DND-41 (cell line): ENCODE data around the gene GJA8.

ENCODE experiments used
- ATAC-seq: fragments of 200-7000 bp; cut with Tn5 transposase; 3 replicates; pipeline ENCODE4 v1.9.1; 2021; ENCODE audit warnings: low read depth; ENCODE audit not compliant: insufficient read depth
- DNase-seq: peaks from one replicate; pipeline ENCODE4 v3.0.0-alpha.2; 2020
- H2AFZ ChIP-seq: 2 replicates; pipeline ENCODE4 v1.6.0; 2012; ENCODE audit warnings: low read depth, low read length
- H3K27ac ChIP-seq: 2 replicates; pipeline ENCODE4 v1.5.1; 2012; ENCODE audit warnings: low read length, inconsistent platforms
- H3K27me3 ChIP-seq: fragments of 200-600 bp; sonication (generic); 2 replicates; pipeline ENCODE4 v1.6.0; 2012; ENCODE audit warnings: low read length, mild to moderate bottlenecking, inconsistent platforms; ENCODE audit not compliant: insufficient read depth, poor library complexity
- H3K36me3 ChIP-seq: 2 replicates; pipeline ENCODE4 v1.5.1; 2012; ENCODE audit warnings: low read length, inconsistent platforms; ENCODE audit not compliant: insufficient read depth
- H3K4me1 ChIP-seq: 2 replicates; pipeline ENCODE4 v1.5.1; 2012; ENCODE audit warnings: mild to moderate bottlenecking, low read length; ENCODE audit not compliant: insufficient read depth
- H3K4me2 ChIP-seq: 2 replicates; pipeline ENCODE4 v1.6.0; 2012; ENCODE audit warnings: mild to moderate bottlenecking, moderate library complexity, low read length, inconsistent platforms; ENCODE audit not compliant: insufficient read depth
- H3K4me3 ChIP-seq, 2 experiments: fragments of 200-600 bp in 1 of 2; shearing (Covaris generic) in 1 of 2; 2 replicates each; pipeline ENCODE4 v1.5.1; 2012 to 2016; ENCODE audit warnings: inconsistent platforms in 2 of 2, low read length in 2 of 2, mild to moderate bottlenecking in 2 of 2, low read depth in 1 of 2, moderate library complexity in 1 of 2
- H3K79me2 ChIP-seq: 2 replicates; pipeline ENCODE4 v1.6.0; 2012; ENCODE audit warnings: low read length, inconsistent platforms; ENCODE audit not compliant: insufficient read depth
- H3K9ac ChIP-seq: 2 replicates; pipeline ENCODE4 v1.6.0; 2012; ENCODE audit warnings: low read depth, mild to moderate bottlenecking, inconsistent platforms, low read length, moderate library complexity
- H3K9me3 ChIP-seq: 2 replicates; pipeline ENCODE4 v1.5.1; 2012; ENCODE audit warnings: low read length, moderate library complexity, mild to moderate bottlenecking, inconsistent platforms; ENCODE audit not compliant: insufficient read depth, severe bottlenecking
- H4K20me1 ChIP-seq: 2 replicates; pipeline ENCODE4 v1.6.0; 2012; ENCODE audit warnings: low read length; ENCODE audit not compliant: insufficient read depth
- CTCF ChIP-seq: IDR thresholded peaks from 2 replicates; pipeline ENCODE4 v1.5.1; 2012; ENCODE audit warnings: borderline replicate concordance, low read length, moderate library complexity, mild to moderate bottlenecking; ENCODE audit not compliant: poor library complexity, severe bottlenecking; ENCODE audit errors: extremely low read depth
- EZH2 ChIP-seq: IDR thresholded peaks from 3 replicates; pipeline ENCODE4 v1.6.1; 2012; ENCODE audit warnings: borderline replicate concordance, low read depth, mild to moderate bottlenecking, moderate library complexity, low read length, inconsistent platforms; ENCODE audit not compliant: severe bottlenecking

Gene GJA8

DNA sequence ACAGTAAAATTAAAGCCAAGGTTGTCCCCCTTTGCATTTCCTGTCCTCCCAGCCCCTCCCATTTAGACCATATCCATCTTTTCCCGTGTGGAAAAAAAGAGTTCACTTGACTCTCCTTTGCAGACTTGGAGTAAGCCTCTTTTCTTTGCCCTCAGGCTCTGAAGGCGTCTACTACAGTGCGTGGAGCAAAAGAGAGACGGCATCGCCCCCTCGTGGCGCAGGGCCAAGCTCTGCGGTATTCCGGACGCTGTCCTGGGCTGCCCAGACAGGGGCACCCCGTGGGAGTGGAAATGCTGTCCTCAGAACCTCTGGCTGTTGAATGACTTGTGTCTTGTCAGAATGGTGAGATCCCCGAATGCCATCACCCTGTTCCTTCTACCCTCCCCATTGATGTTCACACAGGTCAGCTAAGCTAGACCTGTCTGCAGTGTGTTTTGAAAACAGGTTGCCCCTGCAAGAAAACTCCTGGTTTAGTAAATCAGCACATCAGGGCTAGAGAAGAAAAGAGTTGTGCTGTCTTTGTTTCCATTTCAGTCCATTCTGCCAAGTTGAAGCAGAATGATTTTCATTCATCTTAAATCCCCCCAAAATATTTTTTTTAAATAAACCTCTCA lies 12.3 kb upstream of the GJA8 start:
- H3K9ac ChIP-seq: no peak overlapping the region
- H3K27me3 ChIP-seq: peaks cover 4% of the 10 kb centered on the region
- H3K4me3 ChIP-seq: no peak overlapping the region
- no peaks in the 10 kb centered on the region for H3K4me1 ChIP-seq
- no peak overlapping the region for H3K4me2 ChIP-seq
- no peak overlapping the region for H3K27ac ChIP-seq
- ATAC-seq (peak; percentile 76), DNase-seq (peak; percentile 36)
- H3K36me3 ChIP-seq: no peaks in the 10 kb centered on the region
- H3K79me2 ChIP-seq: no peaks in the 10 kb centered on the region
- no peak for TF ChIP-seq EZH2
- peak; percentile 72 for TF ChIP-seq CTCF
- no peaks in the 10 kb centered on the region for H3K9me3 ChIP-seq
- no peak overlapping the region for H2AFZ ChIP-seq
- H4K20me1 ChIP-seq: no peaks in the 10 kb centered on the region

DNA sequence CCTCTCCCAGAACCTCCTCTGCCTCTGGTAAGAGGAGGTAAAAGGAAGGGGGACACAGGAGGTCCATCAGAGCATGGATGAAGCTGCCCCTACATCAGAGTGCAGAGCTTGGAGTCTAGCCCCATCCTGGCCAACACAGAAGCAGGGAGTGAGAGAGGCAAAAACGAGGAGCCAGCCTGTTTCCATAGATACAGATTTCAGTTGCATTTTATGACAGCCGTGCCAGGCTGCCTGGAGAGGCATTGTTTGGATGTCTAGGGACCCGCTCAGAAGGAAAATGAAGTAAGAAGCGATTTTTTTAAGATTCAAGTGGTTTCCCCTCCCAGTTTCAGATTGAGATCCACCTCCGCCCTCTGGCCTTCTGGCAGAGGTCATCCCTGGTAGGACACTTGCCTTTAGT lies 11.5 kb upstream of the GJA8 start:
- no peaks in the 10 kb centered on the region for H3K4me1 ChIP-seq
- no peak for TF ChIP-seq EZH2
- TF ChIP-seq CTCF: no peak
- no peak for ATAC-seq
- H3K36me3 ChIP-seq: no peaks in the 10 kb centered on the region
- no peaks in the 10 kb centered on the region for H3K9me3 ChIP-seq
- H3K9ac ChIP-seq: no peak overlapping the region
- no peak overlapping the region for H2AFZ ChIP-seq
- peaks cover 4% of the 10 kb centered on the region for H3K27me3 ChIP-seq
- no peaks in the 10 kb centered on the region for H3K79me2 ChIP-seq
- H3K27ac ChIP-seq: no peak overlapping the region
- no peaks in the 10 kb centered on the region for H4K20me1 ChIP-seq
- no peak overlapping the region for H3K4me2 ChIP-seq
- no peak overlapping the region for H3K4me3 ChIP-seq
- no peak for DNase-seq

- H4K20me1 ChIP-seq: no peaks in the 10 kb centered on the region
- TF ChIP-seq EZH2 (no peak), CTCF (peak; percentile 32)
- no peak overlapping the region for H2AFZ ChIP-seq
- H3K4me3 ChIP-seq: no peak overlapping the region
- H3K27ac ChIP-seq: no peak overlapping the region
- peaks cover 2% of the 10 kb centered on the region for H3K27me3 ChIP-seq
- H3K79me2 ChIP-seq: no peaks in the 10 kb centered on the region
- ATAC-seq: peak; percentile 44; the same call in 1 of the 3 replicates
- no peak overlapping the region for H3K4me2 ChIP-seq
- no peak for DNase-seq
- H3K36me3 ChIP-seq: no peaks in the 10 kb centered on the region
- no peaks in the 10 kb centered on the region for H3K9me3 ChIP-seq
- H3K4me1 ChIP-seq: no peaks in the 10 kb centered on the region
- no peak overlapping the region for H3K9ac ChIP-seq
Observed at GRCh38 chr1:147892216-147892615, 10.4 kb upstream of the GJA8 start.
